Cardiac fibroblast (primary cell): ENCODE measurements around the gene TMEM63A.

Source experiments
- DNase-seq, 2 donors: peaks; one replicate each; pipeline versions ENCODE4 v3.0.0 to v3.0.0-alpha.2; 2010; ENCODE audit warnings: low read depth in 2 of 2
- H3K4me3 ChIP-seq, 2 donors: replicated peaks in 1 of 2; 1 replicate in 1 of 2; 2 replicates in 1 of 2; pipeline ENCODE4 v1.5.1; 2011; ENCODE audit warnings: low read depth in 2 of 2, low read length in 2 of 2, mild to moderate bottlenecking in 2 of 2, moderate library complexity in 1 of 2
- TF ChIP-seq, protein P1 (sequence below): IDR thresholded peaks from one replicate; pipeline ENCODE4 v1.5.1; 2011; ENCODE audit warnings: low read depth, mild to moderate bottlenecking, low read length, inconsistent platforms

TMEM63A gene

DNA sequence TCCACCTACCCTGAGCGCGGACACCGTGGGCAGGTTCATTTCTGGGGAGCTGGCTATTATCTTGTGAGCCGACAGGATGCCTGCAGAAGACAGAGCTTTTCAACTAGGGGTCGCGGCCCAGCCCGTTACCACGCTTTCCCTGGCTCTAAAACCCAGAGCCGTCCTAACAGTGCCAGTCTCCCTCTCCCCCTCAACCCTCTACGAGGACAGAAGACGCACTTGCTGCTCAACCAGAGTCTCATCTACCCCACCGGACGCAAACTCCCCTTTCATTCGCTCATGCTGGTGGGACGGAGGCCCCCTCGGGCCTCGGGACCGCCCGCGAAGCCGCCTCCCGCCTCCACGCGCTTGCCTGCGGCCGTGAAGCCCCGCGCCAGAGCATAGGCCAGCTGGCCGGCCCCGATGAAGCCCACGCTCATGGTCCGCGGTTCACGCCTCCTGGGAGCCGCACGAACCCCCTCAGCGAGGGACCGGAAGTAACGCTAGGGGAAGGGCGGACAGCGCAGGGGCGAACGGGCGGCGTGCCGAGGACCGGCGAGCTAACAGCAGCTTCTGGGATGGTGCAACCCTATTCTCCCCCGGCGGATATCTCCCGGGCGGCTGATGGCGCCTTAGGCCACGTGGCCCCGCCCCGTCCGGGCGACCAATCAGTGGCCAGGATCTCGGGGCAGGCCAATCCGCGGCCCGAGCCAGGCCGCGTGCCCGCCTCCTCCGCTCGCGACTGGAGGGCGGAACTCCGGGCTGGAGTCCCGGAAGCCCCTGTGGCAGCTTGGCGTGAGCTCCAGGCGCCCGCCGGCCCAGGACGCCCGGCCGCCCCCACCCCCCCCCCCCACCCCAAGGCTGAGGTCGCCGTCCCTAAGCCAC is 41.7 kb upstream of the TMEM63A start, which contains the start of gene PYCR2:
Gene PYCR2 (minus strand): TSS at position 559 of the 864 bp plus-strand sequence. CDS start 140 bp downstream, at position 419.
- DNase-seq: peak; percentile 96 to 98
- peak within 1 kb of the TSS; percentile 64 to 90 for H3K4me3 ChIP-seq

DNA sequence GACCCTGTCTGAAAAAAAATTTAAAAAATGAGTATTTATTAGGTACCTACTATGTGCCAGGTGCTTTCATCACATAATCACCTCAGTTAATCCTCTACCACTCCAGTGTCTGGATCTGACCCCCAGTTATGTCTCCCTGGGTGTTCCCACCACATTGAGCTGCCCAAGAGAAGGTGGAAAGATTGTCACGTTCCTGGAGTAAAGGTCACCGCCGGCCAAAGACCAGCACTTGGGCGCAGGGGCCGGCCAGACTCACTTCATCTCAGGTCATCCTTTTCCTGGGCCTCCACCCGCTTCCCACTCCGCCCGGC is 41.2 kb upstream of the TMEM63A start:
- H3K4me3 ChIP-seq: peak overlapping the region; percentile 64 to 90
- DNase-seq: no peak
- TF ChIP-seq, protein P1, sequence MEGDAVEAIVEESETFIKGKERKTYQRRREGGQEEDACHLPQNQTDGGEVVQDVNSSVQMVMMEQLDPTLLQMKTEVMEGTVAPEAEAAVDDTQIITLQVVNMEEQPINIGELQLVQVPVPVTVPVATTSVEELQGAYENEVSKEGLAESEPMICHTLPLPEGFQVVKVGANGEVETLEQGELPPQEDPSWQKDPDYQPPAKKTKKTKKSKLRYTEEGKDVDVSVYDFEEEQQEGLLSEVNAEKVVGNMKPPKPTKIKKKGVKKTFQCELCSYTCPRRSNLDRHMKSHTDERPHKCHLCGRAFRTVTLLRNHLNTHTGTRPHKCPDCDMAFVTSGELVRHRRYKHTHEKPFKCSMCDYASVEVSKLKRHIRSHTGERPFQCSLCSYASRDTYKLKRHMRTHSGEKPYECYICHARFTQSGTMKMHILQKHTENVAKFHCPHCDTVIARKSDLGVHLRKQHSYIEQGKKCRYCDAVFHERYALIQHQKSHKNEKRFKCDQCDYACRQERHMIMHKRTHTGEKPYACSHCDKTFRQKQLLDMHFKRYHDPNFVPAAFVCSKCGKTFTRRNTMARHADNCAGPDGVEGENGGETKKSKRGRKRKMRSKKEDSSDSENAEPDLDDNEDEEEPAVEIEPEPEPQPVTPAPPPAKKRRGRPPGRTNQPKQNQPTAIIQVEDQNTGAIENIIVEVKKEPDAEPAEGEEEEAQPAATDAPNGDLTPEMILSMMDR: no peak

More for the DNA sequence above, 41.7 kb upstream of the TMEM63A start, which contains the start of gene PYCR2:
- TF ChIP-seq, protein P1: no peak

DNA sequence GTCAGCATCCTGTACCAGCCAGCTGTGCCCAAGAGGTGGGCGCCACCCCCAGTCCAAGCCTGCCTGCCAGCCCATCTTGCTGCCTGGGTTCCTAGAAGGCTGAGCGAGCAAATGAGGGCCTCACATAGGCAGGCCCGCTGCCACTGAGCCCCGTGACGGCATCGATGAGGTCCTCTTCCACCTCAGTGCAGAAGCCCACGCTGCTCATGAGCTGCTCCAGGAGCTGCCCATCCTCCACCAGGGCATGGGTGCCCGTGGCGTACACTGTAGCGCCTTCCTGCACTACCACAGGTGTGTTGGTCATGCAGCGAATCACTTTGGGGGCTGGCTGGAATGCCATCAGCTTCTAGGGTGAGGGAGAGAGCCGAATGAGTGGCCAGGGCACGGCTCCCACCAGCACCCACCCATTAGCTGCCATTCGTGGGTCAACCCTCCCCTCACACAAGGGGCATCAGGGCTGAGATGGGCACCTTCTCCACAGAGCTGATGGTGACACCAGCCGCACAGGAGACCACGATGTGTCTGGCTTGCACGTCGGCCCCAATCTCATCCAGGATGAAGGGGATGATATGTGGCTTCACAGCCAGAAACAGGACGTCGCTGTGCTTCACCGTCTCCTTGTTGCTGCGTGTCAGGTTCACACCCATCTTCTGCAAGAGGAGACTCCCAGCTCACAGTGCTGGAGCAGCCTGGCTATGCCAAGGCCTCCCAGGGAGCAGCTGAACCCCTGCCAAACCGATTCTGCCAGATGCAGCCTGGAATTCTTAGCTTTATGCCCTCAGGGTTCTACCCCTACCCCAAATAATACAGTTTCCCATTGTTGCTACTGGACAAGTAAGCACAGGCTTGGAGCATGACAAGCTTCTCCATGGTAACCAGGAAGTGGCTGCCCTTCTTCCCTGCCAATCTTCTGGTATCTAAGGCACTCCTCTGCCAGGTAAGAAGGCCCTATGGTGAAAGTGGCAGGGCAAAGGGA is 39.8 kb upstream of the TMEM63A start:
- TF ChIP-seq, protein P1: no peak
- peak in 1 of 2 donors; percentile 22 for DNase-seq
- no peak overlapping the region for H3K4me3 ChIP-seq

DNA sequence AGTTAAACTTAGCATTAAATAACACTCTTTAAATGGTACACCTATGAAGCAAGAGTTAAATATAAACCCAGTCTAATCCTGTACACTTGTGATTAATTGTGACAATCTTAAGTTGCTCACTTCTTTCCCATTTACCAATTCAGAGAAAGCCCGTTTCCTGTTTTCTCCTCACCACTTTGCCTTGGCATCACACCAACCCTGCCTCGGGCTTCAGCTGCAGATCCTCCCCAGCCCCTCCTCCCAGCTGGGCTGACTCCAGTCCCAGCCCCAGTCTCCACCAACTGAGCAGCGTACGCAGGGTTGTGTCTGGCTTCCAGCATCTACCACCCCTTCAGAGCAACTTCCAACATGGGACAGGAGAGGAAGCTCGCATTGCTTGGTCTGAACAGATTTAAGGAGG is 37.7 kb upstream of the TMEM63A start:
- TF ChIP-seq, protein P1: no peak
- no peak overlapping the region for H3K4me3 ChIP-seq
- DNase-seq: peak; percentile 71 to 94

DNA sequence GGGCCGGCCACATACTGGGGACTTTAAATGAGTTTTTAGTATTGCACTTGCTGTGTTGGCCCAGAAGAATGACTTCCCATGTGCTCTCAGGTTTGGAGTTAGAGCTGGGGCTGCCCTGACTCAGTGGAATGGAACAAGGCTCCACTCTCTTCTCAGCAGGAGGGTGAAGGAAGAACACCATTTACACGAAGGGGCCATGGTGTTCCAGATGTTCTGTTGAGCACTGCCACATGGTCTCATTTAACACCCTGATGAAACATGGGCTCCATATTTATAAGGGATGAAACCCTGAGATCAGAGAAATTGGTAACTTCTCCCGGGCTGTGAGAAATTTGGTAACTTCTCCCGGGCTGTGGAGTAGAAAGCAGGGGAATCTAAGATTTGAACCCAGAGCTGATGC is 36.1 kb upstream of the TMEM63A start:
- DNase-seq: no peak
- H3K4me3 ChIP-seq: no peak overlapping the region
- TF ChIP-seq, protein P1: no peak

DNA sequence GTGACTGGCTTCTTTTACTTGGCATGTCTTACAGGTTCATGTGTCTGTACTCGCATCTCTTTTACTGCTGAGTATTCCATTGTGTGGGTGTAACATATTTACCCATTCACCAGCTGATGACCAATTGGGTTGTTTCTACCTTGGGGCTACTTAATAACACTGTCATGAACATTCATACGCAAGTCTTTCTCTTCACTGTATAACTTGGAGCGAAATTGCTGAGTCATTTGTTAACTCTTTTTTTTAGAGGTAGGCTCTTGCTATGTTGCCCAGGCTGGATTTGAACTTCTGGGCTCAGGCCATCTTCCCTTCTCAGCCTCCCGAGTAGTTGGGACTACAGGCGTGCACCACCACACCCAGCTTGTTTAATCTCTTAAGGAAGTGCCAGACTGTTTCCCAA is 35.4 kb upstream of the TMEM63A start:
- TF ChIP-seq, protein P1: no peak
- DNase-seq: no peak
- H3K4me3 ChIP-seq: no peak overlapping the region
